Prostate gland (tissue), 2 donors: ENCODE data around the gene PACSIN1.

Source experiments
- POLR2A ChIP-seq: fragments of 450-650 bp; IDR thresholded peaks from one replicate; pipeline ENCODE4 v1.6.1; 2016; ENCODE audit warnings: antibody characterized with exemption, mild to moderate bottlenecking
- POLR2AphosphoS5 ChIP-seq: sonication (generic); formaldehyde crosslinking; IDR thresholded peaks from one replicate; pipeline ENCODE4 v1.6.1; 2017; ENCODE audit warnings: antibody characterized with exemption
- TF ChIP-seq, protein P1 (sequence below), 4 experiments: fragments of 200-600 bp in 2 of 4; fragments of 450-650 bp in 2 of 4; sonication (generic) in 2 of 4; IDR thresholded peaks; 1 replicate in 3 of 4; 2 replicates in 1 of 4; pipeline ENCODE4 v1.5.1; 2016 to 2019; ENCODE audit warnings: antibody characterized with exemption in 4 of 4, mild to moderate bottlenecking in 2 of 4, moderate library complexity in 2 of 4

GRCh38 chr6:34572021-34572420, 106.1 kb downstream of the PACSIN1 start:
- TF ChIP-seq POLR2AphosphoS5 (no peak), POLR2A (no peak)
- TF ChIP-seq, protein P1, sequence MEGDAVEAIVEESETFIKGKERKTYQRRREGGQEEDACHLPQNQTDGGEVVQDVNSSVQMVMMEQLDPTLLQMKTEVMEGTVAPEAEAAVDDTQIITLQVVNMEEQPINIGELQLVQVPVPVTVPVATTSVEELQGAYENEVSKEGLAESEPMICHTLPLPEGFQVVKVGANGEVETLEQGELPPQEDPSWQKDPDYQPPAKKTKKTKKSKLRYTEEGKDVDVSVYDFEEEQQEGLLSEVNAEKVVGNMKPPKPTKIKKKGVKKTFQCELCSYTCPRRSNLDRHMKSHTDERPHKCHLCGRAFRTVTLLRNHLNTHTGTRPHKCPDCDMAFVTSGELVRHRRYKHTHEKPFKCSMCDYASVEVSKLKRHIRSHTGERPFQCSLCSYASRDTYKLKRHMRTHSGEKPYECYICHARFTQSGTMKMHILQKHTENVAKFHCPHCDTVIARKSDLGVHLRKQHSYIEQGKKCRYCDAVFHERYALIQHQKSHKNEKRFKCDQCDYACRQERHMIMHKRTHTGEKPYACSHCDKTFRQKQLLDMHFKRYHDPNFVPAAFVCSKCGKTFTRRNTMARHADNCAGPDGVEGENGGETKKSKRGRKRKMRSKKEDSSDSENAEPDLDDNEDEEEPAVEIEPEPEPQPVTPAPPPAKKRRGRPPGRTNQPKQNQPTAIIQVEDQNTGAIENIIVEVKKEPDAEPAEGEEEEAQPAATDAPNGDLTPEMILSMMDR (IDR thresholded peaks at IDR 0.05), result no peak
